ENCODE measurements around the gene ZNF670. TPM values are rescaled to one million over a fixed set of nuclear protein-coding genes. Genes with fewer than 3 reads are reported as not detected.
"Not testable (repeated sequence)": the region's sequence is repeated elsewhere in the genome, so short reads cannot be mapped to it uniquely, and the experiment has no call there.

Gene ZNF670
- 1 to 10 TPM; 2.1 to 8.0 (median 4.9) TPM for total RNA-seq

DNA sequence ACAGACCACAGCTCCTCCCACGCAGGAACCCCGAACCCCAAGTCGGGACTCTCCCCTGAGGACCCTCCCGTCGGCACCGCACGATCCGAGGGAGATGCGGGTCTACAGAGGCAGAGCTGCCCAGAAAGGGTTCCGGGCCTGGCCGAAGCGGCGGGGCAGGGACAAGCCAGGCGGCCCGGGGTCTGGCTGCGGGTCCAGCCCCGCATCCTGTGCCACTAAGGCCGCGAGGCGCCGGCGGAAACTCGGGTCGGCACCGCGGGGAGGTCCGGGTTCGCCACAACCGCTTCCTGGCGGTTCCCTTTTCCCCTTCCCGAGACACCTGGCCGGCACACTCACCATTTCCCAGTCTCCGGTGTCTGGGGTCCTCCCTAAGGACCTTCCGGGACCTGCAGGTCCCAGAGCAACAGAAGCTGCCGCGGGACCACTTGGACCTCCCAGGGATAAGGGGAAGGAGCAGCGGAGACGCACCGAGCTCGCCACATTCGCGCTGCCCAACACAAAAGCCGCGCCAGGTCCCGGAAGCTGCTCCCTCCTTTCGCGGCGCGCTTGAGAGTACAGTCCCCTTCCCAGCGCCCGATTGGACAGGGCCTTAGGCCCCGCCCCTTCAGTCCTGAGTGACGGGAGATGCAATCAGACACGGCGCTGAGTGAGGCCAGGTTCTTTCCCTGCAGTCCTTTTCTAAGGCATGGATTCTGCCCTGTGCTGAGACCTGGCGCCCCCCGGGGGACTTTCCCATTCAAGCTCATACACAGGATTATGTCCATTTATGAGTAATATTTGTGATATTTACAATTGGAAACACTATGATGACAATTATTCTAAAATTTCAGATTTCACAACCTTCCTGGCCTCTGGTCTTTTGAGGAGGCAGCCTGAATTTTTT is at the start of gene ZNF670:
ZNF670 (minus strand) TSS at position 554 of the 883 bp plus-strand sequence; CDS start at position 339, 215 bp downstream.
- peaks cover 0 to 4% of the 10 kb centered on the region in 2 donors for H3K4me1 ChIP-seq
- TF ChIP-seq POLR2AphosphoS5 (IDR thresholded peaks at IDR 0.05) (peak; percentile 58 to 76 (median 60)), CTCF (IDR thresholded peaks at IDR 0.05) (no peak), POLR2A (IDR thresholded peaks at IDR 0.05) (peak; percentile 38)
- peak within 1 kb of the TSS; percentile 83 to 87 for H3K27ac ChIP-seq
- no peaks in the 10 kb centered on the region for H3K36me3 ChIP-seq
- peak; percentile 93 to 94 for DNase-seq (ENCODE audit: low spot score in 2 of 2)
- H3K4me3 ChIP-seq = peak within 1 kb of the TSS; percentile 77 to 78 (median 77)
- intact Hi-C loops (cut with DNase I; ENCODE audit: low total_unique reads) = no loop called here
- H3K9me3 ChIP-seq = no peaks in the 10 kb centered on the region
- no peaks in the 10 kb centered on the region for H3K27me3 ChIP-seq

- H3K4me1 ChIP-seq; intact Hi-C loops (cut with DNase I; ENCODE audit: low total_unique reads); H3K27ac ChIP-seq; DNase-seq (ENCODE audit: low spot score in 2 of 2); H3K36me3 ChIP-seq; H3K27me3 ChIP-seq: not testable (repeated sequence)
- Histone ChIP-seq H3K4me3 (peak overlapping the region in 1 of 3 donors; percentile 43), H3K9me3 (peaks cover 20 to 24% of the 10 kb centered on the region in 2 donors)
Observed at GRCh38 chr1:247127519-247128282, 49.1 kb upstream of the ZNF670 start.

DNA sequence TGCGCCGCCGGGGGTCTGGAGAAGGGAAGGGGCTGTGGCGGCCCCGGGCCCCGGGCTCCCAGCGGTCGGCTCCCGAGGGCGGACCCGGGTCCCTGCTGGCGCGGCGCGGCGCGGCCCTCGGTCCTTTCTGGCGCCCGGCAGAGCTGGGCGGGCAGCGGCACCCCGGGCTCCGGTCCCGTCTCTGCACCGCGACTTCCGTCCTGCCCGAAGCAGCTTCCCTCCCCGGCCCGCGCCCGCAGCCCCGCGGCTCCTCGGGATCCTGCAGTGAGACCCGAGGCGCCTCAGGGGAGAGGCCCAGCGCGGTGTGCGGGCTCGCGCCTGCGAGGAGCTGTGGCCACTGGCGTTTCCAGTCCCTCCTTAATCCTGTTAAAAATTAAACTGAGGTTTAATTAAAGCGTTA is 48.0 kb upstream of the ZNF670 start:
- H3K36me3 ChIP-seq; H3K4me1 ChIP-seq; H3K4me3 ChIP-seq; H3K27ac ChIP-seq; DNase-seq (ENCODE audit: low spot score in 2 of 2); intact Hi-C loops (cut with DNase I; ENCODE audit: low total_unique reads); H3K27me3 ChIP-seq: not testable (repeated sequence)
- peaks cover 9 to 13% of the 10 kb centered on the region in 2 donors for H3K9me3 ChIP-seq

GRCh38 chr1:247126166-247126565 is 47.6 kb upstream of the ZNF670 start:
- intact Hi-C loops (cut with DNase I; ENCODE audit: low total_unique reads) = not testable (repeated sequence)

DNA sequence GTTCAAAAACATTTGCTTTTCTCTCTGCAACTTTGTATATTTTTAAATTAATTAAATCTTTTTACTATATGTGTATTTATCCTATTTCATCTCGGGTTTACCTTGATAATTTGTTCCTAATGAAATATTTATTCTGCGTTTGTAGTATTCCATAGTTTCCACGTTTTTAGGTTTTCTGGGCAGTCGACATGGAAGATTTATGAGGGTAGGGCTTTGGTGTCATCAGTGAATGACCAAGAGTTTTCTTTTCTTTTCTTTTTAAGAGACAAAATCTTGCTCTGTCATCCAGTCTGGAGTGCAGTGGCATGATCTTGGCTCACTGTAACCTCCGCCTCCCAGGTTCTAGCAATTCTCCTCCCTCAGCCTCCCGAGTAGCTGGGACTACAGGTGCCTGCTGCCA is 42.8 kb upstream of the ZNF670 start:
- TF ChIP-seq POLR2A (IDR thresholded peaks at IDR 0.05) (no peak), CTCF (IDR thresholded peaks at IDR 0.05) (no peak), POLR2AphosphoS5 (IDR thresholded peaks at IDR 0.05) (no peak)
- Histone ChIP-seq H3K4me3 (no peak overlapping the region), H3K36me3 (no peaks in the 10 kb centered on the region), H3K4me1 (no peaks in the 10 kb centered on the region), H3K27ac (no peak overlapping the region), H3K27me3 (no peaks in the 10 kb centered on the region), H3K9me3 (no peaks in the 10 kb centered on the region)
- intact Hi-C loops (cut with DNase I; ENCODE audit: low total_unique reads) = no loop called here
- no peak for DNase-seq (ENCODE audit: low spot score in 2 of 2)

More at GRCh38 chr1:247126166-247126565, 47.6 kb upstream of the ZNF670 start:
- H3K4me1 ChIP-seq; H3K4me3 ChIP-seq; H3K9me3 ChIP-seq; H3K27ac ChIP-seq; DNase-seq (ENCODE audit: low spot score in 2 of 2); H3K36me3 ChIP-seq; H3K27me3 ChIP-seq: not testable (repeated sequence)

DNA sequence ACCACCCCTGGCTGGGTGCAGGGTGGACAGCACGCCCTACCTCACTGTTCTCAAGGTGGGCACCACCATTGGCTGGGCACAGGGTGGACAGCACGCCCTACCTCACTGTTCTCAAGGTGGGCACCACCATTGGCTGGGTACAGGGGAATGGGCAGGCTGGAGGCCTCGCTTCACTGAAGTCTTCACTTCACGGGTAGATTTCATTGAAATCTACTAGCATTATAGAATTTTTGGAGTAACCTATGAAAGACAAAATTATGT is 41.7 kb upstream of the ZNF670 start:
- intact Hi-C loops (cut with DNase I; ENCODE audit: low total_unique reads); H3K36me3 ChIP-seq; H3K4me3 ChIP-seq; H3K9me3 ChIP-seq; H3K27me3 ChIP-seq; DNase-seq (ENCODE audit: low spot score in 2 of 2); H3K27ac ChIP-seq; H3K4me1 ChIP-seq: not testable (repeated sequence)

Data from breast epithelium (tissue), 4 donors.